Gastrocnemius medialis (tissue), 4 donors: Measurements from ENCODE around the gene YAF2. TPM values are rescaled to one million over a fixed set of nuclear protein-coding genes. Genes with fewer than 3 reads are reported as not detected.

Experiments used
- ATAC-seq, 2 donors: fragments of 150-250 bp; one replicate each; pipeline ENCODE4 v1.9.1; 2016
- DNase-seq, 2 donors: peaks; one replicate each; pipeline ENCODE4 v3.0.0-alpha.2; 2019
- H3K27ac ChIP-seq, 4 donors: fragments of 200-600 bp; sonication (generic); 1 replicate in 1 of 4; 2 replicates in 3 of 4; pipeline ENCODE4 v1.5.1; 2016 to 2018; ENCODE audit warnings: mild to moderate bottlenecking in 2 of 4, moderate library complexity in 1 of 4
- H3K27me3 ChIP-seq, 3 donors: fragments of 200-600 bp; sonication (generic) in 2 of 3; 1 replicate in 1 of 3; 2 replicates in 2 of 3; pipeline versions ENCODE4 v1.5.1 to v1.6.0; 2016 to 2019; ENCODE audit warnings: mild to moderate bottlenecking in 1 of 3, moderate library complexity in 1 of 3
- H3K36me3 ChIP-seq, 2 donors: fragments of 200-600 bp; sonication (generic) in 1 of 2; one replicate each; pipeline ENCODE4 v1.5.1; 2017 to 2018
- H3K4me1 ChIP-seq, 2 donors: fragments of 200-600 bp; sonication (generic) in 1 of 2; one replicate each; pipeline ENCODE4 v1.5.1; 2016 to 2017; ENCODE audit warnings: mild to moderate bottlenecking in 2 of 2
- H3K4me3 ChIP-seq, 4 donors: fragments of 200-600 bp; sonication (generic) in 3 of 4; 1 replicate in 1 of 4; 2 replicates in 3 of 4; pipeline ENCODE4 v1.5.1; 2016 to 2019; ENCODE audit warnings: mild to moderate bottlenecking in 2 of 4
- H3K9me3 ChIP-seq, 3 donors: fragments of 200-600 bp; sonication (generic) in 2 of 3; 1 replicate in 1 of 3; 2 replicates in 2 of 3; pipeline ENCODE4 v1.5.1; 2016 to 2019
- CTCF ChIP-seq, 5 experiments: fragments of 450-650 bp in 3 of 5; fragments of 200-600 bp in 2 of 5; sonication (generic) in 2 of 5; IDR thresholded peaks in 4 of 5; conservative IDR thresholded peaks in 1 of 5; 1 replicate in 4 of 5; 2 replicates in 1 of 5; pipeline ENCODE4 v1.5.1; 2016 to 2019; ENCODE audit warnings: antibody characterized with exemption in 5 of 5, mild to moderate bottlenecking in 3 of 5, moderate library complexity in 3 of 5
- POLR2A ChIP-seq, 2 donors: fragments of 450-650 bp; IDR thresholded peaks; one replicate each; pipeline ENCODE4 v1.6.1; 2017; ENCODE audit warnings: antibody characterized with exemption in 2 of 2, mild to moderate bottlenecking in 2 of 2, moderate library complexity in 2 of 2
- in situ Hi-C, 4 donors: fragments of 200-750 bp; cut with MboI; loops; one replicate each; pipeline versions ENCODE4 v1.15.0 to v1.8.0; 2017; ENCODE audit warnings: low sequenced_read_pairs in 4 of 4
- intact Hi-C: fragments of 100-400 bp; cut with DNase I; formaldehyde crosslinking; loops from one replicate; pipeline ENCODE4 v1.15.1; 2023; ENCODE audit warnings: low total_unique reads
- total RNA-seq, 4 donors: library from RNA; depleted of rRNA; stranded (reverse); fragments of >200 nt; gene quantifications; one replicate each; pipeline versions ENCODE4 v1.1.0 to v1.2.3, GENCODE V29; 2016

The YAF2 gene
- 10 to 100 TPM; 38.5 to 66.9 (median 54.5) TPM for total RNA-seq

- Histone ChIP-seq H3K36me3 (peaks cover 0 to 3% of the 10 kb centered on the region in 2 donors), H3K27ac (peak within 1 kb of the TSS; percentile 77 to 98 (median 89)), H3K9me3 (no peaks in the 10 kb centered on the region), H3K4me3 (peak within 1 kb of the TSS; percentile 73 to 99 (median 81)), H3K4me1 (peaks cover 41 to 44% of the 10 kb centered on the region in 2 donors), H3K27me3 (no peaks in the 10 kb centered on the region)
- intact Hi-C loops (loop anchor here (1.0 to 5.0 kb wide), 4 partner anchors 88 to 1569 kb away; partner anchors contain the start of genes GXYLT1, PPHLN1, TWF1 and ZCRB1), in situ Hi-C loops (loop anchor here (5.0 to 10.0 kb wide), 4 partner anchors 86 to 104 kb away; partner anchors contain the start of genes PPHLN1 (in 2 of the 4), ZCRB1 (in 2 of the 4) and GXYLT1 (in 1 of the 4))
- TF ChIP-seq CTCF (IDR thresholded peaks at IDR 0.05 in 4 of 5, conservative IDR thresholded peaks at IDR 0.05 in 1 of 5) (no peak), POLR2A (IDR thresholded peaks at IDR 0.05) (peak; percentile 70 to 82)
- ATAC-seq = peak; percentile 67 to 78
- peak; percentile 91 to 92 for DNase-seq
Observed at GRCh38 chr12:42238240-42239140, at the start of gene YAF2. TSS of gene YAF2 (minus strand) at chr12:42238248. CDS start at chr12:42238180, 68 bp downstream.

- Histone ChIP-seq H3K27ac (no peak overlapping the region), H3K9me3 (no peaks in the 10 kb centered on the region), H3K27me3 (no peaks in the 10 kb centered on the region), H3K4me1 (no peaks in the 10 kb centered on the region), H3K4me3 (no peak overlapping the region), H3K36me3 (no peaks in the 10 kb centered on the region)
- intact Hi-C loops (no loop called here), in situ Hi-C loops (no loop called here)
- TF ChIP-seq CTCF (IDR thresholded peaks at IDR 0.05 in 4 of 5, conservative IDR thresholded peaks at IDR 0.05 in 1 of 5) = no peak
- no peak for DNase-seq
- ATAC-seq = no peak
Observed at GRCh38 chr12:42286741-42287140, 48.7 kb upstream of the YAF2 start.

GRCh38 chr12:42285431-42285830 is 47.4 kb upstream of the YAF2 start:
- H3K27me3 ChIP-seq = no peaks in the 10 kb centered on the region
- H3K36me3 ChIP-seq = no peaks in the 10 kb centered on the region
- intact Hi-C loops (no loop called here), in situ Hi-C loops (no loop called here)
- ATAC-seq (no peak), DNase-seq (no peak)
- no peak overlapping the region for H3K27ac ChIP-seq
- H3K9me3 ChIP-seq = no peaks in the 10 kb centered on the region
- TF ChIP-seq CTCF (IDR thresholded peaks at IDR 0.05 in 4 of 5, conservative IDR thresholded peaks at IDR 0.05 in 1 of 5) = no peak
- no peak for TF ChIP-seq POLR2A (IDR thresholded peaks at IDR 0.05)
- H3K4me3 ChIP-seq = no peak overlapping the region
- no peaks in the 10 kb centered on the region for H3K4me1 ChIP-seq

GRCh38 chr12:42284876-42285275 is 46.8 kb upstream of the YAF2 start:
- Histone ChIP-seq H3K27me3 (no peaks in the 10 kb centered on the region), H3K36me3 (no peaks in the 10 kb centered on the region), H3K9me3 (no peaks in the 10 kb centered on the region), H3K4me3 (no peak overlapping the region), H3K27ac (no peak overlapping the region), H3K4me1 (no peaks in the 10 kb centered on the region)
- DNase-seq (no peak), ATAC-seq (no peak)
- intact Hi-C loops (no loop called here), in situ Hi-C loops (no loop called here)
- no peak for TF ChIP-seq POLR2A (IDR thresholded peaks at IDR 0.05)
- no peak for TF ChIP-seq CTCF (IDR thresholded peaks at IDR 0.05 in 4 of 5, conservative IDR thresholded peaks at IDR 0.05 in 1 of 5)
